ENCODE data around the gene FLVCR1.

- TF ChIP-seq CTCF (IDR thresholded peaks at IDR 0.05) (no peak), POLR2A (IDR thresholded peaks at IDR 0.05) (no peak)
Measured at GRCh38 chr1:212884592-212884991, 26.5 kb downstream of the FLVCR1 start.
